H1 (cell line): ENCODE results near the gene DDX43. TPM values are rescaled to one million over a fixed set of nuclear protein-coding genes. Genes with fewer than 3 reads are reported as not detected.

Experiments
- CTCF ChIA-PET: fragments of 300-600 bp; sonication (Branson Sonifier 250); formaldehyde crosslinking; loops from one replicate; lab custom pipeline; 2021; ENCODE audit not compliant: partially characterized antibody; lab: Charles Lee
- POLR2A ChIA-PET: fragments of 300-600 bp; sonication (Branson Sonifier 250); formaldehyde crosslinking; loops from one replicate; lab custom pipeline; 2021; ENCODE audit warnings: inconsistent platforms; ENCODE audit not compliant: partially characterized antibody; lab: Charles Lee
- DNase-seq, 2 experiments: peaks; one replicate each; pipeline versions ENCODE4 v3.0.0 to v3.0.0-alpha.2; 2010 to 2022; ENCODE audit warnings: low spot score in 2 of 2, low read depth in 1 of 2, mixed read lengths in 1 of 2
- FAIRE-seq: peaks from 2 replicates; lab custom pipeline; 2011; peaks lifted over from hg19 to GRCh38; lab: Jason Lieb, UNC
- H2AFZ ChIP-seq: 2 replicates; pipeline ENCODE4 v1.8.1; 2012; ENCODE audit warnings: low read length, inconsistent platforms
- H2AK5ac ChIP-seq: 2 replicates; pipeline ENCODE4 v1.6.1; 2013; ENCODE audit warnings: low read depth, low read length
- H2BK120ac ChIP-seq: replicated peaks from 2 replicates; pipeline ENCODE3; 2013; ENCODE audit warnings: low read depth, low read length, inconsistent platforms
- H2BK12ac ChIP-seq: 2 replicates; pipeline ENCODE4 v1.6.1; 2013; ENCODE audit warnings: low read depth, low read length
- H2BK15ac ChIP-seq: 2 replicates; pipeline ENCODE4 v1.6.1; 2013; ENCODE audit warnings: low read length
- H2BK20ac ChIP-seq: 2 replicates; pipeline ENCODE4 v1.6.1; 2013; ENCODE audit warnings: low read length
- H2BK5ac ChIP-seq: 2 replicates; pipeline ENCODE4 v1.6.1; 2013; ENCODE audit warnings: low read depth, low read length
- H3K14ac ChIP-seq: 2 replicates; pipeline ENCODE4 v1.6.1; 2013; ENCODE audit warnings: inconsistent platforms; ENCODE audit not compliant: insufficient read length
- H3K18ac ChIP-seq: 2 replicates; pipeline ENCODE4 v1.6.1; 2013; ENCODE audit warnings: low read length; ENCODE audit errors: extremely low read depth
- H3K23ac ChIP-seq: 2 replicates; pipeline ENCODE4 v1.6.1; 2013; ENCODE audit warnings: inconsistent platforms; ENCODE audit not compliant: insufficient read length
- H3K23me2 ChIP-seq: 2 replicates; pipeline ENCODE4 v1.6.1; 2013; ENCODE audit warnings: low read depth, low read length
- H3K27ac ChIP-seq: 2 replicates; pipeline ENCODE4 v1.6.1; 2011; ENCODE audit warnings: low read depth, low read length, inconsistent platforms
- H3K27me3 ChIP-seq, 4 experiments: replicated peaks in 1 of 4; 1 replicate in 1 of 4; 2 replicates in 3 of 4; pipeline versions ENCODE4 v1.6.1 to v1.8.1; 2011 to 2013; ENCODE audit warnings: low read length in 3 of 4, mild to moderate bottlenecking in 3 of 4, inconsistent platforms in 2 of 4, mixed read lengths in 2 of 4, moderate library complexity in 1 of 4; ENCODE audit not compliant: control insufficient read depth in 3 of 4, insufficient read depth in 3 of 4; ENCODE audit errors: extremely low read depth in 1 of 4
- H3K36me3 ChIP-seq, 4 experiments: 2 replicates each; pipeline versions ENCODE4 v1.6.1 to v1.8.1; 2011 to 2013; ENCODE audit warnings: mild to moderate bottlenecking in 4 of 4, low read length in 3 of 4, moderate library complexity in 2 of 4, control low read depth in 1 of 4, inconsistent platforms in 1 of 4; ENCODE audit not compliant: insufficient read depth in 4 of 4, control insufficient read depth in 2 of 4
- H3K4ac ChIP-seq: replicated peaks from 2 replicates; pipeline ENCODE3; 2013; ENCODE audit warnings: low read length, low read depth, mixed read lengths, inconsistent platforms; ENCODE audit not compliant: insufficient read length
- H3K4me1 ChIP-seq, 4 experiments: replicated peaks in 1 of 4; 1 replicate in 1 of 4; 2 replicates in 3 of 4; pipeline versions ENCODE4 v1.6.1 to v1.8.1; 2011 to 2013; ENCODE audit warnings: low read length in 3 of 4, inconsistent platforms in 2 of 4, mixed read lengths in 1 of 4; ENCODE audit not compliant: insufficient read depth in 4 of 4, control insufficient read depth in 3 of 4
- H3K4me2 ChIP-seq, 2 experiments: 2 replicates each; pipeline versions ENCODE4 v1.6.1 to v1.8.1; 2011 to 2013; ENCODE audit warnings: low read depth in 2 of 2, low read length in 2 of 2, control low read depth in 1 of 2, inconsistent platforms in 1 of 2, mild to moderate bottlenecking in 1 of 2; ENCODE audit not compliant: insufficient read depth in 1 of 2
- H3K4me3 ChIP-seq, 4 experiments: fragments of 200-600, 300-600 bp in 1 of 4; sonication (generic), shearing (Covaris generic), sonication (Bioruptor Twin) in 1 of 4; 2 replicates each; pipeline versions ENCODE4 v1.5.1 to v1.8.1; 2011 to 2016; ENCODE audit warnings: low read length in 4 of 4, low read depth in 3 of 4, control low read depth in 2 of 4, inconsistent platforms in 2 of 4, mild to moderate bottlenecking in 2 of 4, mixed read lengths in 1 of 4, moderate library complexity in 1 of 4; ENCODE audit not compliant: insufficient read depth in 2 of 4; ENCODE audit errors: extremely low read depth in 1 of 4
- H3K56ac ChIP-seq: replicated peaks from 2 replicates; pipeline ENCODE3; 2013; ENCODE audit warnings: low read depth, mild to moderate bottlenecking, mixed read lengths, low read length, inconsistent platforms; ENCODE audit not compliant: insufficient read length
- H3K79me1 ChIP-seq: 2 replicates; pipeline ENCODE4 v1.6.1; 2013; ENCODE audit warnings: low read depth, low read length, control low read depth
- H3K79me2 ChIP-seq, 2 experiments: 2 replicates each; pipeline versions ENCODE4 v1.6.1 to v1.8.1; 2012 to 2013; ENCODE audit warnings: low read length in 2 of 2, mild to moderate bottlenecking in 2 of 2, inconsistent platforms in 1 of 2; ENCODE audit not compliant: insufficient read depth in 2 of 2, control insufficient read depth in 1 of 2
- H3K9ac ChIP-seq, 4 experiments: replicated peaks in 1 of 4; 1 replicate in 1 of 4; 2 replicates in 3 of 4; pipeline versions ENCODE4 v1.6.1 to v1.8.1; 2011 to 2013; ENCODE audit warnings: low read depth in 3 of 4, low read length in 3 of 4, control low read depth in 2 of 4, mild to moderate bottlenecking in 2 of 4, moderate library complexity in 2 of 4, inconsistent platforms in 1 of 4; ENCODE audit errors: extremely low read depth in 1 of 4
- H3K9me3 ChIP-seq, 2 experiments: 2 replicates each; pipeline versions ENCODE4 v1.6.1 to v1.8.1; 2012 to 2013; ENCODE audit warnings: mild to moderate bottlenecking in 2 of 2, moderate library complexity in 2 of 2, control low read depth in 1 of 2, inconsistent platforms in 1 of 2, low read depth in 1 of 2, low read length in 1 of 2, mixed read lengths in 1 of 2; ENCODE audit not compliant: insufficient read depth in 2 of 2
- H4K20me1 ChIP-seq, 2 experiments: replicated peaks in 1 of 2; 2 replicates each; pipeline versions ENCODE3 to v1.8.1; 2011 to 2013; ENCODE audit warnings: inconsistent platforms in 2 of 2, low read length in 2 of 2, mild to moderate bottlenecking in 1 of 2; ENCODE audit not compliant: insufficient read depth in 2 of 2, control insufficient read depth in 1 of 2
- H4K5ac ChIP-seq: 2 replicates; pipeline ENCODE4 v1.6.1; 2013; ENCODE audit warnings: low read length, low read depth, mixed read lengths, inconsistent platforms; ENCODE audit not compliant: insufficient read length
- H4K8ac ChIP-seq: 2 replicates; pipeline ENCODE4 v1.8.0; 2013; ENCODE audit warnings: mild to moderate bottlenecking, moderate library complexity, low read length, inconsistent platforms; ENCODE audit not compliant: insufficient read depth; ENCODE audit errors: extremely low read depth
- H4K91ac ChIP-seq: replicated peaks from 2 replicates; pipeline ENCODE3; 2013; ENCODE audit warnings: low read length, mixed read lengths, inconsistent platforms; ENCODE audit not compliant: insufficient read length
- CHD2 ChIP-seq: IDR thresholded peaks from 2 replicates; pipeline ENCODE4 v1.6.1; 2012; ENCODE audit warnings: low read length, improper control_type of control experiment
- WGBS, 2 experiments: shearing (Covaris generic) in 1 of 2; methylation state at CpG; one replicate each; pipeline versions ENCODE4 v1.1.6 to v1.1.7; 2013 to 2015; ENCODE audit warnings: low lambda C conversion rate in 2 of 2, mixed read lengths in 2 of 2, inconsistent platforms in 1 of 2, low coverage in 1 of 2, missing lambda C conversion rate in 1 of 2; ENCODE audit not compliant: insufficient replicate concordance in 2 of 2, insufficient coverage in 1 of 2, insufficient read length in 1 of 2; ENCODE audit errors: extremely low coverage in 1 of 2, missing lambda C conversion rate in 1 of 2; 5-methylcytosine and 5-hydroxymethylcytosine counted together
- long read RNA-seq, 2 experiments: library from RNA in 1 of 2; library from capped mRNA in 1 of 2; stranded (forward); transcript quantifications; one replicate each; pipeline ENCODE4 v2.0.0, GENCODE V29; 2021; ENCODE audit warnings: inconsistent platforms in 1 of 2
- polyA minus RNA-seq, 3 experiments: library from RNA; depleted of rRNA, polyadenylated mRNA; stranded (reverse); fragments of >200 nt; gene quantifications; 1 replicate in 2 of 3; 2 replicates in 1 of 3; pipeline ENCODE4 v1.2.3, GENCODE V29; 2011
- polyA plus RNA-seq, 7 experiments: library from polyadenylated mRNA; depleted of rRNA in 3 of 7; stranded (reverse) in 5 of 7; unstranded in 2 of 7; fragments of >200 nt in 5 of 7; fragments of 200-250 nt in 2 of 7; gene quantifications; 1 replicate in 5 of 7; 2 replicates in 1 of 7; 4 replicates in 1 of 7; pipeline versions ENCODE4 v1.2.1 to v1.2.3, GENCODE V29; 2011 to 2013; ENCODE audit warnings: missing spikeins in 2 of 7, mixed read lengths in 2 of 7
- total RNA-seq: library from RNA; stranded (reverse); fragmentation: NEBNext Ultra II Directional; extraction: Animal tissue kit (Norgen Biotek cat#: 25700); gene quantifications from 2 replicates; pipeline ENCODE4 v1.2.1, GENCODE V29; 2021
- TF ChIP-seq, protein P1 (sequence below): IDR thresholded peaks from 2 replicates; pipeline ENCODE4 v1.6.1; 2012; ENCODE audit warnings: inconsistent platforms

DDX43 gene
- total RNA-seq: not detected in 2 replicates
- polyA plus RNA-seq (2011; rRNA removed): 0.05 TPM in 2 replicates
- polyA plus RNA-seq (2011; cell fraction: cytosol; rRNA removed): 0.49 TPM
- polyA plus RNA-seq (2011; cell fraction: nucleus; rRNA removed): 0.07 TPM
- 0.10 TPM in 1 of 4 replicates, not detected in the others for polyA plus RNA-seq (2012, experiment 1 of 2)
- not detected for polyA plus RNA-seq (2012, experiment 2 of 2)
- 0.18 TPM for polyA plus RNA-seq (2013, experiment 1 of 2)
- polyA plus RNA-seq (2013, experiment 2 of 2): 0.15 TPM
- polyA minus RNA-seq (2011; rRNA and poly(A)+ RNA removed): 0.09 TPM in 1 of 2 replicates, not detected in the other
- not detected for polyA minus RNA-seq (2011; cell fraction: cytosol; rRNA and poly(A)+ RNA removed)
- not detected for polyA minus RNA-seq (2011; cell fraction: nucleus; rRNA and poly(A)+ RNA removed)
- long read RNA-seq, experiment 1: 0 reads
- long read RNA-seq, experiment 2: 0 reads

DNA sequence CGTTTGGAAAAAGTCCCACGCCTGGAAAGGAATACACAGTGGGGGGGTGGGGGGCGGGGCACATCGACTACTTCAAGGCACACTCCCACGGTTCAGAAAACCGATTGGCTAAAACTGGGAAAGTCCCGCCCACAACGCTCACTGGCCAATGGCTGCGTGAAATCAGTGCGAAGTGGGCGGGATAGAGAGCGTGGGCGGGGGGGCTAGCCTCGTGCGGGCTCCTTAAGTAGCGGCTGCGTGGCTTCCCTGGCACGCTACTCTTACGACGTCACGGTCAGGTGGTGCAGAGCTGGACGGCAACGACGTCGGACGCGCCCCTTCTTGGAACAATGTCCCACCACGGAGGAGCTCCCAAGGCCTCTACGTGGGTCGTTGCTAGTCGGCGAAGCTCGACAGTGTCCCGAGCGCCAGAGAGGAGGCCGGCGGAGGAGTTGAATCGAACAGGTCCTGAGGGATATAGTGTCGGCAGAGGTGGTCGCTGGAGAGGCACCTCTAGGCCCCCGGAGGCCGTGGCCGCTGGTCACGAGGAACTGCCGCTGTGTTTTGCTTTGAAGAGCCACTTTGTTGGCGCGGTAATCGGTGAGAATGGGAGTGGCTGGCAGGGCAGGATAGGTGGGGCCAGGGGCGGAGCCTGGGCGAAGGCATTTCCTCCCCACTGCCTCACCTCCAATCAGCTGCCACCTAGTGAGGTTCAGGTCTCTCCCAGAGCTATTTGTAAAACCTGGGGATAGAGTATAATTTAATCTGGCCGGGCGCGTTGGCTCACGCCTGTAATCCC, at the start of gene DDX43:
Gene DDX43 (plus strand): TSS at position 252 of the 778 bp plus-strand sequence. CDS start 78 bp downstream, at position 330.
- no peak within 1 kb of the TSS for H3K56ac ChIP-seq
- H3K79me1 ChIP-seq: no peaks in the 10 kb centered on the region
- peak in 1 of 2 experiments; percentile 51 for DNase-seq
- 0 out of 2 replicates have a peak within 1 kb of the TSS, but pooled peaks have one; percentile 24 for H3K18ac ChIP-seq
- H3K14ac ChIP-seq: no peak within 1 kb of the TSS
- no peak within 1 kb of the TSS for H3K4me2 ChIP-seq
- H2BK5ac ChIP-seq: peak within 1 kb of the TSS; percentile 24; the same call in 1 of the 2 replicates
- TF ChIP-seq CHD2: no peak
- TF ChIP-seq, protein P1, sequence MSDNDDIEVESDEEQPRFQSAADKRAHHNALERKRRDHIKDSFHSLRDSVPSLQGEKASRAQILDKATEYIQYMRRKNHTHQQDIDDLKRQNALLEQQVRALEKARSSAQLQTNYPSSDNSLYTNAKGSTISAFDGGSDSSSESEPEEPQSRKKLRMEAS: peak; percentile 18; the same call in 1 of the 2 replicates
- H2BK12ac ChIP-seq: peak within 1 kb of the TSS; percentile 50; the same call in 1 of the 2 replicates
- H3K36me3 ChIP-seq: no peaks in the 10 kb centered on the region
- H4K20me1 ChIP-seq: no peaks in the 10 kb centered on the region
- H3K9ac ChIP-seq: no peak within 1 kb of the TSS
- no peak within 1 kb of the TSS for H2AFZ ChIP-seq
- no peak within 1 kb of the TSS for H4K5ac ChIP-seq
- 0 out of 2 replicates have a peak within 1 kb of the TSS, but pooled peaks have one; percentile 39 for H2AK5ac ChIP-seq
- H3K23ac ChIP-seq: no peak within 1 kb of the TSS
- H3K4me1 ChIP-seq: no peaks in the 10 kb centered on the region; a peak in 1 of 7 replicates
- H3K79me2 ChIP-seq: no peaks in the 10 kb centered on the region
- no peaks in the 10 kb centered on the region for H3K27me3 ChIP-seq
- H3K4me3 ChIP-seq: no peak within 1 kb of the TSS
- no peak within 1 kb of the TSS for H2BK15ac ChIP-seq
- POLR2A ChIA-PET: interaction anchor here (1.0 to 2.6 kb wide), 4 partner anchors 49 to 247 kb away, joined by 3 to 9 read pairs (median 6); partner anchors contain the start of gene EEF1A1
- CTCF ChIA-PET: interaction anchor here (0.5 to 1.3 kb wide), 5 partner anchors 27 to 109 kb away, joined by 3 read pairs; no protein-coding TSS in a partner anchor
- WGBS, 2 experiments: 96% methylated on average over 38 of the region's 54 CpGs; no CpG with 5 or more reads in 1 of the 2 experiments
- no peak for FAIRE-seq
- no peak within 1 kb of the TSS for H4K91ac ChIP-seq
- peaks cover 0 to 5% of the 10 kb centered on the region in 2 experiments; a peak in 1 of 4 replicates for H3K9me3 ChIP-seq
- no peak within 1 kb of the TSS for H4K8ac ChIP-seq
- H2BK120ac ChIP-seq: no peak within 1 kb of the TSS
- H3K27ac ChIP-seq: no peak within 1 kb of the TSS
- H3K23me2 ChIP-seq: no peaks in the 10 kb centered on the region
- no peak within 1 kb of the TSS for H2BK20ac ChIP-seq
- no peak within 1 kb of the TSS for H3K4ac ChIP-seq
